OCI-LY3 (cell line): ENCODE measurements around the gene SSBP4.

Experiments
- H2AFZ ChIP-seq: fragments of 200-600, 300-600 bp; shearing (Covaris generic); 2 replicates; pipeline ENCODE4 v1.6.0; 2014; ENCODE audit warnings: antibody characterized with exemption, low read depth, low read length
- H3K27ac ChIP-seq: fragments of 200-600, 300-600 bp; sonication (generic); 2 replicates; pipeline ENCODE4 v1.5.1; 2014; ENCODE audit warnings: mild to moderate bottlenecking, low read length, moderate library complexity, mixed read lengths
- H3K27me3 ChIP-seq: fragments of 200-600, 300-600 bp; sonication (generic); 2 replicates; pipeline ENCODE4 v1.6.1; 2014; ENCODE audit warnings: low read depth, low read length, mixed read lengths
- H3K36me3 ChIP-seq: fragments of 200-600, 300-600 bp; sonication (generic); replicated peaks from 2 replicates; pipeline ENCODE3; 2014; ENCODE audit warnings: low read depth, low read length, mixed read lengths
- H3K4me1 ChIP-seq: fragments of 300-600, 200-600 bp; sonication (generic); 2 replicates; pipeline ENCODE4 v1.6.1; 2014; ENCODE audit warnings: low read length, mixed read lengths
- H3K4me2 ChIP-seq: fragments of 200-600, 300-600 bp; sonication (generic); 2 replicates; pipeline ENCODE4 v1.6.1; 2014; ENCODE audit warnings: low read length, mixed read lengths
- H3K4me3 ChIP-seq: fragments of 300-600, 200-600 bp; sonication (generic); 2 replicates; pipeline ENCODE4 v1.5.1; 2014; ENCODE audit warnings: antibody characterized with exemption, mild to moderate bottlenecking, low read length, moderate library complexity
- H3K79me2 ChIP-seq: fragments of 300-600, 200-600 bp; shearing (Covaris generic); 2 replicates; pipeline ENCODE4 v1.6.1; 2014; ENCODE audit warnings: mild to moderate bottlenecking, low read length, mixed read lengths
- H3K9ac ChIP-seq: fragments of 300-600, 200-600 bp; shearing (Covaris generic); 2 replicates; pipeline ENCODE4 v1.6.0; 2014; ENCODE audit warnings: mild to moderate bottlenecking, low read length, moderate library complexity
- H3K9me3 ChIP-seq: fragments of 200-600, 300-600 bp; shearing (Covaris generic); 2 replicates; pipeline ENCODE4 v1.6.1; 2014; ENCODE audit warnings: low read length, mixed read lengths; ENCODE audit not compliant: insufficient read depth
- H4K20me1 ChIP-seq: fragments of 200-600, 300-600 bp; sonication (generic); 2 replicates; pipeline ENCODE4 v1.6.1; 2016; ENCODE audit warnings: low read length, mixed read lengths; ENCODE audit not compliant: insufficient read depth
- EZH2phosphoT487 ChIP-seq: fragments of 200-600 bp; shearing (Covaris generic); IDR thresholded peaks from 2 replicates; pipeline ENCODE4 v1.6.1; 2018; ENCODE audit warnings: antibody characterized with exemption, mixed run types, low read depth
- TF ChIP-seq, protein P1 (sequence below): fragments of 200-600, 300-600 bp; sonication (generic); IDR thresholded peaks from 2 replicates; pipeline ENCODE4 v1.5.1; 2014; ENCODE audit warnings: antibody characterized with exemption, low read length, low read depth

The SSBP4 gene

DNA sequence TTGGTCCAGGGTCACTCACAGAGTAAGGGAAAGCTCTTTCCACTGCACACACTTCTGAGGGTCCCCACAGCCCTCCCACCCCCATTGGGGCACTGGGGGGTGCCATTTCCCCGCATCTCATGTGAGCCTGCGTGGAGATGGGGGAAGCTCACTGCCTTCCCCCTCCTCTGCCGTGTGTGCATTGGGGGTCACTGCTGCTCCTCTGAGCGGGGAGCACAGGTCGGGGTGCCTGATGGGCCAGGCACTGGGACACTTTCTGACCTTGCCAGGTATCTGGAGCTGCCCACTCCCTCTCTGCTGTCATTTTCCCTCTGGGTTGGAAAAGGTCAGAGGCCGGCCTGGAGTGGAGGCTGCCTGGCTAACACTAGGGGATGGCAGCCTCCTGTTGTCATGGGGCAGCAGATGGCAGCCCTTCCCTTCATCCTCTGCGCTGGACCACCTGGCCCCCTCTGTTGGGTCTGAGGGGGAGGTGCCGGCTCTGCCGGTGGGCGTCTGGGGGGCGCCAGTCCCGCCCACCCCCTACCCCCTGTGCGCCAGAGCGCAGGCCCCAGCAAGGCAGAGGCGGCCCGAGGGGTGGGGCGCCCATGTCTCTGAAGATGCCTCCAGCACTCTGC lies 9.1 kb downstream of the SSBP4 start:
- peaks cover 26% of the 10 kb centered on the region for H3K4me1 ChIP-seq
- peak overlapping the region; percentile 70; the same call in 1 of the 2 replicates for H3K4me3 ChIP-seq

DNA sequence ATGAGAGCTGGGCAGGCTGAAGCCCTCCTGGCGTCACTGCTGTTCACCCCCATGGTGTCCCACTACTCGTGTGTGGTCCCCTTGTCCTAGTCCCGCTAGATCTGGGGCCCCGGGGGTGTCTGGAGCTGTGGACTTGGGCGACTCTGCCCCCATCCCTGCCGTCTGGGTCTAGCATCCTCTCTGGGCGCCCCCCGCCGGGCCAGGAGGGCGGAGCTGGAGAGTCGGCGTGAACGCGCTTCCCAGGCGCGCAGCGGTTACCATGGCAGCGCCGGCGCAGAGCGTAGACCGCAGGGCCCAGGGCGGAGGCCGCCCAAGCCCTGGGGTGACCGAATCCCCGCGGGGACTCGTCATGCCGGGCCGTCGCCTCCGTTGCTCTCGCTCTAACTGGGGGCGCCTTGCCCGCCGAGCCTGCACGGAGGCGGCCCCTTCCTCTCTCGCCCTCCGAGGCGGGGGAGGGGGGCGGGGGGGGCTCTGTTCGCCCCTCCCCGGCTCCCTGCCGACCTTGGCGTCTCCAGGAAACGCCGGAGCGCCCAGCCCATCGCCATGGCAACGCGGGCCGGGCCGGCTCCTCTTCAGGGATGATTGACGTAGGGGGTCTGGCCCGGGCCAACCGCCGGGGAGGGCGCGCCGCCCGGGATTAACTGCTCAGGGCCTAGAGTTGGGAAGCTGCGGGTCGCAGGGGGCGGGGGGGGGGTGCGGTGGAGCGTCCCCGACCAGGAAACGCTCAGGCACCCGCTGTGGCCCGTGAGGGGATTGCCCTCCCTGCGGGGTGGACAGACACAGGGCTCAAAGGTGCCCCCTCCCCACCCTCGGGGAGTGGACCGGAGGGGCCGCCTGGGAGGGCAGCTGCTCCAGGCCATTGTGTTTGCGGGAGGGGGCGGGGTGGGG lies 9.8 kb downstream of the SSBP4 start:
- Histone ChIP-seq H3K27me3 (no peaks in the 10 kb centered on the region), H3K9me3 (no peaks in the 10 kb centered on the region), H3K4me2 (peak overlapping the region; percentile 72), H2AFZ (no peak overlapping the region), H3K4me1 (peaks cover 27% of the 10 kb centered on the region), H3K36me3 (peaks cover 2% of the 10 kb centered on the region), H3K4me3 (peak overlapping the region; percentile 70), H3K79me2 (peaks cover 6% of the 10 kb centered on the region; the same call in 1 of the 2 replicates), H3K9ac (peak overlapping the region; percentile 25; the same call in 1 of the 2 replicates), H3K27ac (no peak overlapping the region), H4K20me1 (peaks cover 36% of the 10 kb centered on the region)
- TF ChIP-seq EZH2phosphoT487 = no peak
- TF ChIP-seq, protein P1, sequence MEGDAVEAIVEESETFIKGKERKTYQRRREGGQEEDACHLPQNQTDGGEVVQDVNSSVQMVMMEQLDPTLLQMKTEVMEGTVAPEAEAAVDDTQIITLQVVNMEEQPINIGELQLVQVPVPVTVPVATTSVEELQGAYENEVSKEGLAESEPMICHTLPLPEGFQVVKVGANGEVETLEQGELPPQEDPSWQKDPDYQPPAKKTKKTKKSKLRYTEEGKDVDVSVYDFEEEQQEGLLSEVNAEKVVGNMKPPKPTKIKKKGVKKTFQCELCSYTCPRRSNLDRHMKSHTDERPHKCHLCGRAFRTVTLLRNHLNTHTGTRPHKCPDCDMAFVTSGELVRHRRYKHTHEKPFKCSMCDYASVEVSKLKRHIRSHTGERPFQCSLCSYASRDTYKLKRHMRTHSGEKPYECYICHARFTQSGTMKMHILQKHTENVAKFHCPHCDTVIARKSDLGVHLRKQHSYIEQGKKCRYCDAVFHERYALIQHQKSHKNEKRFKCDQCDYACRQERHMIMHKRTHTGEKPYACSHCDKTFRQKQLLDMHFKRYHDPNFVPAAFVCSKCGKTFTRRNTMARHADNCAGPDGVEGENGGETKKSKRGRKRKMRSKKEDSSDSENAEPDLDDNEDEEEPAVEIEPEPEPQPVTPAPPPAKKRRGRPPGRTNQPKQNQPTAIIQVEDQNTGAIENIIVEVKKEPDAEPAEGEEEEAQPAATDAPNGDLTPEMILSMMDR = peak; percentile 8; the same call in 1 of the 2 replicates

More for the DNA sequence above, 9.1 kb downstream of the SSBP4 start:
- no peaks in the 10 kb centered on the region for H3K27me3 ChIP-seq
- no peak for TF ChIP-seq EZH2phosphoT487
- TF ChIP-seq, protein P1 = no peak
- H3K9ac ChIP-seq = no peak overlapping the region
- H3K79me2 ChIP-seq = peaks cover 14% of the 10 kb centered on the region
- no peaks in the 10 kb centered on the region for H3K9me3 ChIP-seq
- no peak overlapping the region for H3K27ac ChIP-seq
- H3K36me3 ChIP-seq = peaks cover 2% of the 10 kb centered on the region
- no peak overlapping the region for H2AFZ ChIP-seq
- peaks cover 41% of the 10 kb centered on the region for H4K20me1 ChIP-seq
- H3K4me2 ChIP-seq = peak overlapping the region; percentile 72

DNA sequence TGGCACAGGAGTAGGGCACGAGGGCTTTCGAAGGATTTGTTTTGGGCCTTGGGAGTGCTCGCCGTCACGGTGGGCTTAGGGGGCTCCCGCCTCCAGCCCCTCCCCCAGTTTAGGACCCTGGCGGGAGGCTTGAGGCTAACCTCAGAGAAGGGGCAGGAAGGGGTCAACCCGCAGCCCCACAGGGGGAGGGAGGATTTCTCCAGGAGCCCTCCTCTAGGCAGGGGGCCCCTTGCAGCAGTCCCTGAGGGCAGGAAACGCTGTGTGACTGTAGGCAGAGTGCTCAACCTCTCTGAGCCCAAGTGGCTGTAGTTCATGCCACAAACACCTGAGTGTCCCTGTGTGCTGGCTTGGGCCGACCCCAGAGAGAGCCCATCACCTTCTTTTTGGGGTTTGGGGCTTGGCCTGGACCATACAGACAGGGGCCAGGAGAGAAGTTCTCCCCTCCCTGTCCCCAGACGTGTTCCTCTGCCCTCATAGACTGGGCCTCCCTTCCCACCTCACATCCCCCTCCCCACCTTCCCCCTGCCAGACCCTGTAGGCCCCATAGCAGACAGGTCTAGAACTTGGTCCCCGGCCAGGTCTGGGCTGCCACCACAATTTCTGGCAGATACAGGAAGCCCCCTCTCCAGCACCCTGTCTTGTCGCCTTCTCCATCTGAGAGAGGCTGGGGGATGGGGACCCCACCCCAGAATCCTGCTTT lies 10.7 kb downstream of the SSBP4 start:
- peaks cover 2% of the 10 kb centered on the region for H3K36me3 ChIP-seq
- peaks cover 32% of the 10 kb centered on the region for H3K4me1 ChIP-seq
- no peaks in the 10 kb centered on the region for H3K9me3 ChIP-seq
- peak overlapping the region; percentile 70 for H3K4me3 ChIP-seq
- H3K9ac ChIP-seq = peak overlapping the region; percentile 25; the same call in 1 of the 2 replicates
- no peak overlapping the region for H3K27ac ChIP-seq
- peaks cover 2% of the 10 kb centered on the region; the same call in 1 of the 2 replicates for H3K79me2 ChIP-seq
- peak overlapping the region; percentile 72 for H3K4me2 ChIP-seq
- H4K20me1 ChIP-seq = peaks cover 36% of the 10 kb centered on the region
- TF ChIP-seq, protein P1 = no peak
- TF ChIP-seq EZH2phosphoT487 = no peak
- no peaks in the 10 kb centered on the region for H3K27me3 ChIP-seq
- H2AFZ ChIP-seq = no peak overlapping the region
